NCI-H2029 treated with DMSO at 0.1 percent for 48 hours (cell line): ENCODE results near the gene DSCAML1.

Experiments
- DNase-seq: peaks from one replicate; lab custom pipeline; 2025; lab: John Stamatoyannopoulos, UW

The DSCAML1 gene

GRCh38 chr11:117488996-117489952 lies 307.7 kb downstream of the DSCAML1 start:
- DNase-seq = no peak

- no peak for DNase-seq
These were observed 311.0 kb downstream of the DSCAML1 start for GRCh38 chr11:117486059-117486458.

GRCh38 chr11:117484156-117484555 lies 312.9 kb downstream of the DSCAML1 start:
- no peak for DNase-seq

GRCh38 chr11:117483372-117483771 lies 313.6 kb downstream of the DSCAML1 start:
- DNase-seq = no peak

- DNase-seq = no peak
These were observed 314.1 kb downstream of the DSCAML1 start for GRCh38 chr11:117482881-117483280.

GRCh38 chr11:117481885-117482284 lies 315.1 kb downstream of the DSCAML1 start:
- DNase-seq = no peak

GRCh38 chr11:117481036-117481435 lies 316.0 kb downstream of the DSCAML1 start:
- DNase-seq = no peak

GRCh38 chr11:117480221-117480620 lies 316.8 kb downstream of the DSCAML1 start:
- no peak for DNase-seq

GRCh38 chr11:117479372-117479771 lies 317.6 kb downstream of the DSCAML1 start:
- DNase-seq = no peak

GRCh38 chr11:117478926-117479325 lies 318.1 kb downstream of the DSCAML1 start:
- peak; percentile 27 for DNase-seq

- no peak for DNase-seq
These were observed 318.7 kb downstream of the DSCAML1 start for GRCh38 chr11:117478126-117478860.

- no peak for DNase-seq
These were observed 319.3 kb downstream of the DSCAML1 start for GRCh38 chr11:117477721-117478120.

GRCh38 chr11:117476531-117477142 lies 320.4 kb downstream of the DSCAML1 start:
- DNase-seq = no peak

- DNase-seq = no peak
These were observed 321.1 kb downstream of the DSCAML1 start for GRCh38 chr11:117475716-117476530.

GRCh38 chr11:117473481-117474091 lies 323.4 kb downstream of the DSCAML1 start:
- peak; percentile 84 for DNase-seq

GRCh38 chr11:117471776-117472175 lies 325.2 kb downstream of the DSCAML1 start:
- DNase-seq = no peak

- DNase-seq = no peak
These were observed 326.4 kb downstream of the DSCAML1 start for GRCh38 chr11:117470576-117470975.

GRCh38 chr11:117468888-117469287 lies 328.1 kb downstream of the DSCAML1 start:
- DNase-seq = no peak

- no peak for DNase-seq
These were observed 329.2 kb downstream of the DSCAML1 start for GRCh38 chr11:117467770-117468169.

GRCh38 chr11:117466966-117467365 lies 330.1 kb downstream of the DSCAML1 start:
- no peak for DNase-seq
